Measurements from ENCODE around the gene SOCS1. TPM values are rescaled to one million over a fixed set of nuclear protein-coding genes. Genes with fewer than 3 reads are reported as not detected.

Gene SOCS1
- total and polyA plus RNA-seq, 2 of the 8 experiments (the other 6 are each of a cell fraction or from before 2014, with no cell fraction given) = 21.0 to 48.9 TPM

GRCh38 chr16:11280616-11281522 lies 24.9 kb upstream of the SOCS1 start, which contains the start of gene PRM1 (continued):
- TF ChIP-seq CHD7 (IDR thresholded peaks at IDR 0.05; ENCODE audit: insufficient replicate concordance, low read length) = no peak
- TF ChIP-seq SRF (IDR thresholded peaks at IDR 0.05; ENCODE audit: low read depth, low read length) = peak; percentile 95

Measured in H1 (cell line).